SH-SY5Y (cell line): ENCODE data around the gene ADAMTSL1.

Experiments
- GATA2 ChIP-seq: IDR thresholded peaks from 2 replicates; pipeline ENCODE4 v1.6.1; 2011; ENCODE audit warnings: mild to moderate bottlenecking, low read depth, low read length
- GATA3 ChIP-seq: IDR thresholded peaks from 2 replicates; pipeline ENCODE4 v1.6.1; 2011; ENCODE audit warnings: low read depth, mild to moderate bottlenecking, low read length, moderate library complexity

DNA sequence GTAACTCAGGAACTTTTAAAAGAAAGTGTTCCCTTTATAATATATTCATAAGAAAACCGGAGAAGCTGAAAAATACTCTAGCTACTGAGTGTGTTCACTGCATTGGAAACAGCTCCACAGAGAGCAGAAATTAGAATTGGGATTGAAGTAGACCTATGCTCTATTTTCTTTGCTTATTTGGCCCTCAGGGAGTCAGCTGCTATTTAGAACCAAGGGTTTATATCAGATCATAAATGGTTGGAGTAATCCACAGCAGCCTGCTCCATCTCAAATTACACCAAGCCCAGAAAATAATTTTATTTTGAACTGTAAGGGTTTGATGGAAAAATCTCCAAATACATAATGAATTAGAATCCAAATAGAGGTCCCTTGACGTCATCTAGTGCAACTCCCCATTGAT lies 202.6 kb downstream of the ADAMTSL1 start:
- TF ChIP-seq GATA2 (no peak), GATA3 (no peak)
